WI38 (cell line): ENCODE results near the gene FBRS.
"Not testable (repeated sequence)": the region's sequence is repeated elsewhere in the genome, so short reads cannot be mapped to it uniquely, and the experiment has no call there.

Experiments used
- H3K4me3 ChIP-seq: 2 replicates; pipeline ENCODE4 v1.5.1; 2011; ENCODE audit warnings: low read depth, mild to moderate bottlenecking, control low read depth, low read length
- CTCF ChIP-seq: IDR thresholded peaks from 2 replicates; pipeline ENCODE4 v1.5.1; 2012; ENCODE audit warnings: low read depth, mild to moderate bottlenecking, control low read depth, low read length

FBRS gene

GRCh38 chr16:30633526-30633925 is 24.7 kb upstream of the FBRS start:
- H3K4me3 ChIP-seq = peak overlapping the region; percentile 77
- TF ChIP-seq CTCF = no peak

GRCh38 chr16:30636599-30636998 is 21.6 kb upstream of the FBRS start:
- TF ChIP-seq CTCF = no peak
- H3K4me3 ChIP-seq = no peak overlapping the region

GRCh38 chr16:30637139-30637538 is 21.1 kb upstream of the FBRS start:
- not testable (repeated sequence) for H3K4me3 ChIP-seq

DNA sequence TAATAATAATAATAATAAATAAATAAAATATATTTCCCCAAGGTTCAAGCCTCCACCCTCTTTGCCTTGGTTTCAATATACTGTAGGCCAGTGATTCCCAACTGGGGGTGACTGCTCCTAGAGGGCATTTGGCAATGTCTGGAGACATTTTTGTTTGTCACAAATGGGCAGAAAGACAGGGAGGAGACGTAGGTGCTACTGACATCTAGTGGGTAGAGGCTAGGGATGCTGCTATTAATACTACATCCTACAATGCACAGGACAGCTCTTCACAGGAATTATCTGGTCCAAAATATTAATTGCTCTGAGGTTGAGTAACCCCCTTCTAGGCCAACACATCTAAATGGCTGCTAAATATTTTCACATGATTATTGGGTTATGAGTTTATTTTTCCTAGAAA is 20.3 kb upstream of the FBRS start:
- TF ChIP-seq CTCF = peak; percentile 24; the same call in 1 of the 2 replicates
- H3K4me3 ChIP-seq = no peak overlapping the region

DNA sequence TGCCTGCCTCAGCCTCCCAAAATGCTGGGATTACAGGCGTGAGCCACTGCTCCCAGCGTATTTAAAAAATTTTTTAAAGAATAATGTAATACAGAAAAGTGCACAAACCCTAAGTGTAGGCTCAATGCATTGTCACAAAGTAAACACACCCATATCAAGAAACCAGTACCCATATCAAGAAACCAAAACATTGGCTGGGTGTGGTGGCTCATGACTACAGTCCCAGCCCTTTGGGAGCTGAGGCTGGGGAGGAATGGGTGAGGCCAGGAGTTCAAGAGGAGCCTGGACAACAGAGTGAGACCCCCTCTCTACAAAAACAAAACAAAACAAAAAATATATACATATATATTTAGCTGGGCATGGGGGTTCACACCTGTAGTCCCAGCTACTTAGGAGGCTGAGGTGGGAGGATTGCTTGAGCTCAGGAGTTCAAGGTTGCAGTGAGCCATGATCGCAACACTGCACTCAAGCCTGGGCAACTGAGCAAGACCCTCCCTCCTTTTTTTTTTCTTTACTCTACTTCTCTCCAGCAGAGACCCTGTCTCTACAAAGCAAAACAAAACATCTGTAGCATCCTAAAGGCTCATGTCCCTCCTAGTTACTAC is 16.8 kb upstream of the FBRS start:
- no peak overlapping the region for H3K4me3 ChIP-seq
- no peak for TF ChIP-seq CTCF

DNA sequence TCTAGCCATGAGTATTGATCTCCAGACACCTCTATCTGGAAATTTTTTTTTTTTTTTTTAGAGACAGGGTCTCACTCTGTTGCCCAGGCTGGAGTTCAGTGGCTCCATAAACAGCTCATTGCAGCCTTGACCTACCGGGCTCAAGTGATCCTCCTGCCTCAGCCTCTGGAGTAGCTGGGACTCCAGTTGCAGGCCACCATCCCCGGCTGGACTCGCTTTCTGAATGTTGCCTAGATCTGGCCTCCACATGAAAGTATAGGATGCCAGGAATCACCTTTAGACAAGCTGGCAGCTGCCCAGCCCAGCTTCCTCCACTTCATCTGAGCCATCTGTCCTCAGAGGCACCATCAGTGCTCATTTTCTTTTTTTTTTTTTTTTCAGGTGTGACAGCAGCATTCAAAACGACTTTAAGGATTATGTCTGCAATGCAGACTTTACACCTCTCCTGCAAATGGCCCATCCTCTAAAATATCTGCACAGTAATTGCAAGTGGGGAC is 13.8 kb upstream of the FBRS start:
- no peak for TF ChIP-seq CTCF
- no peak overlapping the region for H3K4me3 ChIP-seq

GRCh38 chr16:30645727-30646126 is 12.5 kb upstream of the FBRS start:
- no peak for TF ChIP-seq CTCF
- H3K4me3 ChIP-seq = no peak overlapping the region

GRCh38 chr16:30647274-30647571 is 11.0 kb upstream of the FBRS start:
- TF ChIP-seq CTCF = no peak
- H3K4me3 ChIP-seq = no peak overlapping the region
